CD4-positive, alpha-beta T cell treated with Interleukin-2 at 100 ng/mL for 4 hours (primary cell): ENCODE measurements around the gene KCNE3.

ENCODE experiments used
- DNase-seq: peaks from one replicate; pipeline ENCODE4 v3.0.0-alpha.2; 2020; ENCODE audit warnings: low spot score

KCNE3 gene

DNA sequence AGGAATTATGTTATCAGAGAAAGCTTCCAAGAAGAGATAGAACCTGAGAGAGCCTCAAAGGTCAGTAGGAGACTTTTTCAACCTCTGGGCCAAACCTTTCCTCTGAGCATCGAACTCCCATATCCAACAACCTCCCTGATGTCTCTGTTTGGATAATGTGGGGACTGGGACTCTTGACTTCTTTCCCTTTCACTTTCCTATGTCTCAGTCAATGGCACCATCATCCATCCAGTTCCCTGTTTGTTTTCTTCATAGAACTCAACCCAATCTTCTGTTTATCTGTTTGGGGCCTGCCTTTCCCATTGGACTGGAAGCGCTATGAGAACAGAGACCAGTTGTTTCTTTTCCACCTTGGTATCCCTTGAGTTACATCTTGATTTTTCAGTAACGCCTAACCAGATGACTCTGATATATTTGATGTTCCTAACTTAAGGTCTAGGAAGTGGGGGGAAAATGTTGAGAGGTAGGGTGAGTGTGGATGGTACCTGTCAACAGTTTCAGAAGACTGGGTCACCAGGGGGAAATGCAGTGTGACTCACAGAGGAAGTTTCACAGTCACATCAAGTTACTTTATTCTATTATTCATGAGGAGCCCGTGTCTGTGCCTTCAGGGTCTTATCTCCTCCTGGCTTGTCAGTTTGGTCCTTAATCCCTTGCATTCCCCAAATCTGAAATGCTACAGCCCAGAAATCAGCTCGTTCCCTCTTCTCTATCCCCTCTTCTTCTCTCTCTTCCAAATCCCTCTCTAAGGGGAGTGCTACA, 4.5 kb upstream of the KCNE3 start:
- no peak for DNase-seq

DNA sequence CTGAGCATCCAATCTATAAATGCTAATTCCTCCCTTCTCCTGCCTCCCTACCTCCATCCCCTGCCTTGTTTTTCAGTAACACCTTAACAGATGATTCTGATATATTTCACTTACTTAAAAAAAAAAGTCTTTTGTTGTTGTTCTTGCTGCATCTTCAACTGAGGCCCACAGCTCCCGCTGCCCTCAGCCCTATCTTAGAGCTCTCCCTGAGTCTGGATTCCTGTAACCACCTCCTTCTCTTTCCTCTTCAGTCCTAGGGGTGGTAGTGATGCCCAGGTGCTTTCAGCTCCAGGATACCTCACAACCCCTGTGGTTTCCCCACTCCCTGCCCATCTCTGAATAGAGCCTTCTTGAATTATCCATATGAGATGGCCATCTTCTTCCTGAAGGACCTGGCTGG, 3.7 kb upstream of the KCNE3 start:
- no peak for DNase-seq

DNA sequence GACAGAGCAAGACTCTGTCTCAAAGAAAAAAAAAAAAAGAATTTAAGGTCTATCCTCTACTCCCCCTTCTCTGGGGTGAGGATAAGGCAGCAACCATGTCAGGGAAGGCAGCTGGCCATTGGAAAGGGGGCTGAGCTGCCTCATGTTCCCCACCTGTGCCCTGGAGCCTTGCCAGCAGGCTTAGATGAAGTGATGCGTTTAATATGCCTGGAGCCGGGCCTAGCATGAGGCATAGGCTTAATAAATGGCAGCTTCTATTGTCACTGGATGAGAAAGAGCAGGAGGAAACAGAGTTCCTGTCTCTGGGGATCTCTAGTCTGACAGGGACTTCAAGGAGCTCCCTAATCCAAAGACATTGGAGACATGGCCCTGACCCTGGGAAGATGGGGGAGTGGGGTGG, 3.2 kb upstream of the KCNE3 start:
- no peak for DNase-seq

DNA sequence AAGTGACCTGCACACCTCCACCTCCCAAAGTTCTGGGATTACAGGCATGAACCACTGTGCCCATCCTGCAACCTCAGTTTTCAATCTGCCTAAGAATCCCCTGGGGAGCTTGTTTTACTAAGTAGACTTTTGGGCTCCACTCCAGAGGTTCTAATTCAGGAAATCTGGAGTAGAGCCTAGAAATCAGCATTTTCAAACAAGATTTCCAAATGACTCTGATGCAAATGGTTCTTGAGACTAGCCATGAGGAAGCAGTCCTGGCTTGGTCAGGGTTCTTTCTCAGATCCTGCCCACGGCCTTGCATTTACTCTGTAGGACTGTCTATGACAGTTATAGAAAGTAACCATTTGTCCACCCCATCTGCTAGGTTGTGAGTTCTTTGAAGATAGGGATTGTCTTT, 1.6 kb upstream of the KCNE3 start:
- no peak for DNase-seq

DNA sequence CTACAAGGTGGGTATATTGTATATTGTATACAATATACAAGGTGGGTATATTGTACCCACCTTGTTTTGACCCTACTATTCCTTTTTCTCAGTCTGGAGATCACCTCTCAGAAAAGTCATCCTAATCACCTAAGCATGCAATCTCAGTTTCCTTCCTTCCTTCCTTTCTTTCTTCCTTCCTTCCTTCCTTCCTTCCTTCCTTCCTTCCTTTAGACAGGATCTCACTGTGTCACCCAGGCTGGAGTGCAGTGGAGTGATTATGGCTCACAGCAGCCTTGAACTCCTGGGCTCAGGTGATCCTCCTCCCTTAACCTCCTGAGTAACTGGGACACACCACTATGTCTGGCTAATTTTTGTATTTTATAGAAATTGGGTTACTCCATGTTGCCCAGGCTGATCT, 1.2 kb upstream of the KCNE3 start:
- no peak for DNase-seq

DNA sequence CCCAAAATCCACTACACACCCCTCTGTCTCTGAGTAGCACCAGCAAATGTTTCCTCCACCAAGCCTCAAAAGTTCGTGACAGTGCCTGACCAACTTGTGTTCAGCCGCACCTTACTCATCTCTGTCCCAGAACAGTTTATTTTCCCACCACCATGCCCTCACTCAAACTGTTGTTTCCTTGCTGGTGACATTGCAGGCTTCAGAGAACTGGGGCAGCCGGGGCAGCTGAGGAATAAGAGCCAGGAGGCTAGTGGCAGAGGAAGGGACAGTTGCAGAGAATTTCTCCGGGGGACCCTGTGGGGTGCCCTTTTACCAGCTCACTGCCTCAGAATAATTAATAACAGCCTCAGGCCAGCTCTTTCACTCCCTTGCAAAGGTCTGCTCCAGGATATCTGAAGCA, 709 bp upstream of the KCNE3 start:
- no peak for DNase-seq

DNA sequence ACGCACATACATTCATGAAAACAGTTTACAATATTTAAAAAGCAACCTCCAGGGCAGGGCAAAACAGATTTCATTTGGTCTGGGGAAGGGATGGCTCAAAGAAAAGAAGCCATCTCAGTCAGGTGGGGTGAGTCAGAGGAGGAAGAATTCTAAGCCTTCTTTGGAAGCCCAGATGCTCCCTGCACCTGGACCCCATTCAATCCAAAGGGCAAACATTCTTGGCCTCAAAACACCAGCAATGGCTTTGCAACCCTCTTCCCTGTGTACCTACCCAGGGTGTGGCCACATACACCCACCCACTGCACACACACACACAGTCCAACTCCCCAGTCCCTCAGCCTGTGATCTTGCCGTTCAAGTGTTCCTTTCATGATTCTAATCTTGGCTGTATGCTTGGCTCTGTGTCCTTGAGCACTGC, 2.0 kb downstream of the KCNE3 start:
- DNase-seq, result no peak

DNA sequence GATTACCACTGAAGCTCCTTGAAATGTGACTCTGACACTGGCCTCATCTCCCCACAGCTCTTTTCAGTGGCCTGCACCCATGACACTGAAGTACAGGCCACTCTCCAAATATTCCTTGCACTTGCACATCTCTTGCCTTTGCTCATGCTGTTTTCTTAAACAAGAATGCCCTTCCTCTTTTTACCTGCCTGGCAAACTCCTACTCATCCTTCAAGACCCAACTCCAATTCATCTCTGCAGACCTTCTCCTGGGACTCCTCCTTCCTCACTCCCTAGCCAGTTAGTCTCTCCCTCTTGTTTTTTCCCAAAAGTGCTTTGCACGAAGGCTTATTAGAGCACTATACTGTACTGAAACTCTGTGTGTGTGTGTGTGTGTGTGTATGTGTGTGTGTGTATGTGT, 2.6 kb downstream of the KCNE3 start:
- DNase-seq, result no peak

DNA sequence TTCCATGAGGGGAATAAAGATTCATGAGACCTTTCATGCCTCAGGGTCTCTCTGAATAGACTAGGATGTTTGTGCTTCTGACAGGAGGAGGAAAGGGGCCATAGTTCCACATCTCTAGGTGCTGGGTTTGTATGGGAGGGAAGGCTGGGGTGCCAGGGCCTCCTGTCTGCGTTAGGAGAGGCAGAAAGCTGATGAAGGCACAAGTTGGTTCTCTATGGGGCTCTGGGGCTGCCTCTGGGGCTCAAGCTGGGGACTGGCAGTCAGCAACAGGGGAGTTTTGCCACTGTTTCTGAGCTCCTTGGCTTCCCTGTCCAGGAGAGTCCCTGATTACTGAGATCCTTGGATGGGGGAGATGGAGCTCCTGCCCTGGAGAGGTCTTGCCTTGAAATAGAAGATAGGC, 4.1 kb downstream of the KCNE3 start:
- no peak for DNase-seq

DNA sequence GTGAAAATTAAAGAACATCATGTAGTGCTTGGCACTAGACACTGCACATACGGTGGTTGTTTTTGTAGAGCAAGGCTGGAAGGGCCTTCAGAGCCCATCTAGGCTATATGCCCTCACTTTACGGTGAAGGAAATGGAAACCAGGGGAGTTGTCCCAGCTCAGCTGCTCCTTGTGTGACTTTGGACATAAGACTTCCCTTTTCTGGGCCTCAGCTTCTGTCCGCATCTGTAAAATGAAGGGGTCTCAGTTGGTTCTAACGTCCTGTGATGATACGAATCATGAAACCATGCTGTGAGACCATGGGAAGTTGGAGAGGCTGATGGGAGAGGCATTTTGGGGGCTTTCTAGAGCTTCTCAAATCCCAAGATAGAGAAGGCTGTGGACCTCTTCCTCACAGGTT, 4.7 kb downstream of the KCNE3 start:
- no peak for DNase-seq

DNA sequence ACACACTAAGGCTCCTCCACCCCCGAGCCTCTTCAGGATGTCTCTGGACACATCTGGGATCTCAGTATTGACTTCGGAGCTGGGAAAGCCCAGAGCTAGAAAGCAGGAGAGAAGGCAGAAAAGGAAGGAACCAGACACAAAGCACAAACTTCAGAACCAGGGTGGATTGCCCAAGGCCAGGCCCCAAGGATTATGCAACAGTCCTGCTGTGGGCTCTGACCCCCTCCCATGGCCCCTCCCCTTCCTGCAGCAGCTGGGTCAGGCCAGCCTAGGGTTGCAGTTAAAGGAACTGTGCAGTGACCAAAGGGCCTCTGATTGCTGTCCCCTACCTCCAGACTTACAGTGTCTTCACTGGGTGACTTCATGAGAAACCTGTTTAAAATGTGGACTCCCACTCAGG, 5.3 kb downstream of the KCNE3 start:
- DNase-seq, result no peak

DNA sequence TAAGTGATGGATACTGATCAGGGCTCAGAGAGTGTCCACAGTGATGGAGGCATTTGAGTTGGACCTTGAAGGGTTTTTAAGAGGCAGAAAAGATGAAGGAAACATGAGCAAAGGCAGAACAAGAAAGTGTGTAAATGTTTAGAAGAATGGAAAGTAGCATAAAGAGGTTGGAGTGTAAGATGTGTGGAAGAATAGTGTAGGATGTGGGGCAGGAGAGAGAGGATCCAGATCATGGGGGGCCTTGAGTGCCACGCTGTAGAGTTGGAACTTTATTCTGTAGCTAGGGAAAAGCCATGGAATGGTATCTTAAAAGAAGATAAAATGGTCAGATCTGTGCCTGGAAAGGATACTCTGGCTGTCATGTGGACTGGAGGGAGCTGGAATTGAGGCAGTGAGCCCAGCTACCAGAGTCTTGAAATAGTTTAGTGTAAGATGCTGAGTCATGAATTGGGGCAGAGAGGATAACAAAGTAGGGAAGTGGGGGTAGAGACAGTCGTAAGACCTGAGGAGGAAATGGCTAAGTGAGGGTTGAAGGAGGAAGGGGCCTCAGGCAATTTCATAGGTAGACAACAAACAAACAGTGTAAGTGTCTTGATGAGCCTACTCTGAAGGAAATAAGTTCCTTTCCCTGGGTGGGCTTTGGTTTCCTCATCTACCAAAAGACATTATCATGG, 6.7 kb downstream of the KCNE3 start:
- DNase-seq, result no peak

DNA sequence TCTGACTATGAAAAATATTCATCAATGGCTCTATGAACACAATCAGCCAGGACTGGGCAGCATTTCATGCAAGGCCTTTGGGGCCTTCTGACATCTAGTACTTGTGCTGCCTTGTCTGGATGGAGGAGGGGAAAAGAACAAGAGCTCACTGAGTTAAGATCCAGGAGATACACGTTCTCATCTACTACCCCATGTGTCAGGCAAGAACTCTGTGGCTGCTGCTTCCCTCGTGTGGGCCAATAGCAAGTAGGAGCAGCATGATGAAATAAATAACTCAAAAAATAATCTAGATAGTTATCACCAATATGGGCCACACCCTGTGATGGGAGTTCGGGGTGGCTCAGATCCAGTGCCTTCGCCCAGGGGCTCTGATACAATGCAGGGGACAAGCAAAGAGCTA, 7.3 kb downstream of the KCNE3 start:
- no peak for DNase-seq

DNA sequence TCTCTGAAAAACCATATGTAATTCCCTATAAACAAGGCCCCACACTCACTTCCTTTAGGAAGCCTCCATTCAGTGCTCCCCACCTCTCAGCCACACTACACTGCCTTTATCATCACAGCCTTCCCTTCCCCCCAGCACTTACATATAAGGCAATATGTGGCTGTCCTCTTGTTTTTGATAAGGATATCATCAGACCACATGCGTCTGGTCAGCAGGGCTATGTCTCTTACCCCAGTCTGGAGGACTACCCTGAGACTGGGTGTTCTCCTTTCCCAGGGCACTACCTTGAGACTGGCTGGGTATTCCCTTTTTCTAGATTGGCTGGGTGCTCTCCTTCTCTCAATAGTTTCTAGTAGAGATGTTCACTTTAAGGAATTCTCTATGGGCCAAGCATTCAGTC, 7.8 kb downstream of the KCNE3 start:
- DNase-seq, result no peak

DNA sequence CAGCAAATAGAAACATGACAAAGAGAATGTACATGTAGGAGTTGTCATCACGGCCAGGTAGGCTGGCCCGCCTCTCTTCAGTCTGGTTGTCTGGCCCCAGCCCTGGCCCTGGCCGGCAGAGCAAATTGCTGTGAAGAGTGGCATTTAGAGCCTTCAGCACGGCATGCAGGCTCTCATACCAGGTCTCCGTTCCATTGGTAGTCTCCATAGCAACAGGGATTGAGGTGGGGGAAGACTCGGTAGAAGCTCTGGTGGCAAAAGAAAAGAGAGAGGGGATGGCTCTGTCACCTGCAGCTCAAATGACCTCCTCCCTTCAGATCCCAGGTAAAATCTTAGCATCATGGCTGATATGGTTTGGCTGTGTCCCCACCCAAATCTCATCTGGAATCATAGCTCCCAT, 10.0 kb downstream of the KCNE3 start:
- DNase-seq, result no peak

DNA sequence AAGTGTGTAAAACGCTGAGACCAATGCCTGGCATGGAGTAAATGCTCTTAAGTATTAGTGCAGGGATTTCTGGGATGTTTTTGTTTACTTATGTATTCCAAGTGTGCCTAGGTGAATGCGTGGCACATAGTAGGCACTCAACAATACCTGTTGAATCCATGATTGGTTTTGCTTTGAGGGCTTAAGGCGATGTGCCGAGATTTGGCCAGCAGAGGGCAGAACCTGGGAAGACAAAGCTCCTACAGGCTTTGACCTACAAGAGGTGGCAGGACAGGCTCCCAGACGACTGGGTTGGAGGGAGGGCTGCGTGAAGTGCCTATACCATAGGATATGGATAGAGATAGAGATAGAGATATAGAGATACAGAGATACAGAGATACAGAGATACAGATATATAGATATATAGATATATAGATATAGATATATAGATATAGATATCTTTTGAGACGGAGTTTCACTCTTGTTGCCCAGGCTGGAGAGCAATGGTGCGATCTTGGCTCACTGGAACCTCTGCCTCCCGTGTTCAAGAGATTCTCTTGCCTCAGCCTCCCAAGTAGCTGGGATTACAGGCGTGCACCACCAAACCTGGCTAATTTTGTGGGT, 13.9 kb downstream of the KCNE3 start:
- DNase-seq, result peak; percentile 60

DNA sequence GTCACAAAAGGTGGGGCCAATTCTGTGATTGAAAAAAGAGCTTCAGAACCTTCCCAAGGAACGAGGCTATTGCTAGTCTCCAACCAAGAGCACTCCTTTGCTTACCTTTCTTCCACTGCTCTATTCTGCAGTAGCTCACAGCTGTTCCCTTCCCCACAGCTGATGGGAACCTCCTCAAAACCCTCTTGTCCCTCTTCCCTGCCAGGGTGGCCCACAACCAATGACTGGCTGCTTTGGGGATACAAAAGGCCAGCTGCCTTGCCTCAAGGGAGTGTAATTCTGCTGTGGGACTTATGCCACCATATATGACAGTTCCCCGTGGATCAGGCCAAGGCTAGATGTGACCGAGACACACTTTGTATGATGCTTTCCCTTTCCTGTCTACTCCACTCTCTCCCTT, 15.0 kb downstream of the KCNE3 start:
- DNase-seq, result no peak

DNA sequence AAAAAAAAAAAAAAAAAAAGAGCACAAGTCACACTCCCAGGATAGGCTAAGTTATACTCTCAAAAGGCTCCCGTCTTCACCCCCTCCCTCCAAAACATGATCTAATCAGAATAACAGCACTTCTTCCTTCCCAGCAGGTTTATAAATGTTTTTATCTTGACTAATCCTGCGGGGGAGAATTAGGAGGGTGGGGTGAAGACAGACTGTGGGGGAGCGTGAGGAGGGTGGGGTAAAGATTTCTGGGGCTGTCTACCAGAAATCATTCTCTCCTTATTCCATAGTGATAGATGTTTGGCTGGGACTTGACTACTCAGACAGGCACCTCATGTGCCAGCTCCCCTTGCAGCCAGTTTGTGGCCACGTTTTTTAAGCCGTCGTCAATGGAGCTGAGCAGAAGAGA, 17.0 kb downstream of the KCNE3 start:
- no peak for DNase-seq

DNA sequence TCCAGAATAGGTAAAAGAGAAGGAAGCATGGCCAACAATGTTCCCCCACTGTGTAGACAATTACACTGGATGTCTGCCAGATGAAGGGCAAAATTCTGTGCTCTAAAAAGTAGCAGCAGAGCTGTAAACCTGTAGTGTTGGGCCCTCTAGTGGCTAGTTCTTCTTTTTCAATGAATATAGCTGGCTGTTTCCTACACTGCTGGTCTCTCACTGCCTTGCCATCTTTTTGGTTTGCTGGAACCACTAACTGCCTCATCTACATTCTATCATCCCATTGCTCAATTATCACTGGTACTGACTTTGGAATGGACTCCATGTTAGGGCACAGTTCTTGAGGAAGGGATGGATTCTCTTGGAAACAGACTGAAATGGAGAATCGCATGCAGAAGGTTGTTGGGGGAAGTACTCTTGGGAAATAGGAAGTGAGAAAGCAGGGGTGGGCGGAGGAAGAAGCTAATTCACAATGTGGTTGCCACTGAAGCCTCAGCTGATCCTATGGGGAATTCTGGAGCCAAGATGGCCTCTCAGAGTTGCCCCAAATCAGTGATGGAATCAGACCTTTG, 17.9 kb downstream of the KCNE3 start:
- DNase-seq, result peak; percentile 74

DNA sequence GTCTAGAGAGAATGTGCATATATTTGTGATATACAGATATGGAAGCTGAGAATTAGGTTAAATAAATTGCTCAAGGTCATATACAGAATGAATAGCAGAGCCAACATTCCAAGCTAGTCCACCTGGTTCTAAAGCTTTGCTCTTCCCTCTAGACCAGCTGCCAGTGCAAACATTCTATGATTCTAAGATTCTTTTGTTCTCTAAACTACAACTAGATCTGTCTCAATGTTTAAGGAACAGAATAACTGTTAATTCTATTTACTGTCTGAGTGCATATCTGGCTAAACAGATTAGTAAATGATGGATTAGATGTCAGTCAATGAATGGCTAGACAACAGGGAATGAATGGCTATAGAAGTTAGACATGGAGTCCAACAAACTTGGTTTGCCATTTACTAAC, 19.6 kb downstream of the KCNE3 start:
- DNase-seq, result no peak

DNA sequence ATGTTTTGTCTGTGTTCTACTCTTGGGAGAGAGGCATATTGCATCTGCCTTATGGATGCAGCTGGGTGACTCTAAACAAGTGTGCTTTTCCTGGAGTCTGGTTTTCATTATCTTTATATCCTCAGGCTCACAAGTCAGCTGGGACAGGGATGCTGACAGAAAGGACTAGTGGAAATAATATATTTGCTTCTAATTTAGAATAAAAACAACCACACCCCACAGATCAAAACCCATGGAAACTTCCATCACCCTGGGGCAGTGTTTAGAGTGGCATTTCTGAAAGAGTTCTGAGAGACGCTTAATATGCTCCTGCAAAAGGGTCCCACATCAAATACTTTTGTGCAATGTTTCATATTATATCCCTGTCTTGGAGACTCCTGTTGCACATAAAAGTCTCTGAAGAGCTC, 20.8 kb downstream of the KCNE3 start:
- no peak for DNase-seq

DNA sequence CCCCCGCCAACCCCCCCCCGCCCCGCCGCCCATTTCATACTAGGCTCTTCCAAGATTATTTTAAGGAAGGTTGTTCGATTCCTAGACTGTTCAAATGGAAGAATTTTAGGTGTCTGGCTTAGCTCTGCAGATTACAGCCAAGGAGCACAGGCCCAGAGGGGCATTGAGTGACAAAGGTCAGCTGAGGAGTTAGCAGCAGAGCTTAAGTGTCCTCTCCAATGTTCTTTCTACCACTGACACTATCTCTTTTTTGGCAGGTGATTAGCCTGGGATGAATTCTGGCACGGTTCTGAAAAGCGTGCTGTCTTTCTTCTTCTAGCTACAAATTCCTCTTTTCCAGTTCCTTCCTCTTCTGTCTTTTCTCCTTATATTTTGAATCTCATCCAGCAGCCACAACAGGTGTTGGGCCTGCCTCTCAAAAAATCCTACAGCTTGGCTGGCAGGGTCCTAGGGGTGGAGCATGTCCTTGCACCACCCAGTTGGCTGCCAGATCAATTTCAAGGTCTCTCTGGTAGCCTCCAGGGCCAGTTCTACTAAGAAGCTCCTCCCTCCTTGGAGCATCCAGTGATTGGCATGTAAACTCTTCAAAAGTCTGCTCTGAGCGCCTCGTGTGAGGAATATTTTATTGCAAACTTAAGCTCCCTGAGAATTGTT, 23.0 kb downstream of the KCNE3 start:
- no peak for DNase-seq
